DMS79 treated with DMSO at 0.1 percent for 48 hours (cell line): ENCODE data around the gene ERGIC3.
A peak's percentile ranks its signal among the peaks of the same experiment; 100 is the strongest.
"Not testable (repeated sequence)": the region's sequence is repeated elsewhere in the genome, so short reads cannot be mapped to it uniquely, and the experiment has no call there.

Source experiments
- DNase-seq: peaks from one replicate; lab custom pipeline; 2025; lab: John Stamatoyannopoulos, UW

ERGIC3 gene

DNA sequence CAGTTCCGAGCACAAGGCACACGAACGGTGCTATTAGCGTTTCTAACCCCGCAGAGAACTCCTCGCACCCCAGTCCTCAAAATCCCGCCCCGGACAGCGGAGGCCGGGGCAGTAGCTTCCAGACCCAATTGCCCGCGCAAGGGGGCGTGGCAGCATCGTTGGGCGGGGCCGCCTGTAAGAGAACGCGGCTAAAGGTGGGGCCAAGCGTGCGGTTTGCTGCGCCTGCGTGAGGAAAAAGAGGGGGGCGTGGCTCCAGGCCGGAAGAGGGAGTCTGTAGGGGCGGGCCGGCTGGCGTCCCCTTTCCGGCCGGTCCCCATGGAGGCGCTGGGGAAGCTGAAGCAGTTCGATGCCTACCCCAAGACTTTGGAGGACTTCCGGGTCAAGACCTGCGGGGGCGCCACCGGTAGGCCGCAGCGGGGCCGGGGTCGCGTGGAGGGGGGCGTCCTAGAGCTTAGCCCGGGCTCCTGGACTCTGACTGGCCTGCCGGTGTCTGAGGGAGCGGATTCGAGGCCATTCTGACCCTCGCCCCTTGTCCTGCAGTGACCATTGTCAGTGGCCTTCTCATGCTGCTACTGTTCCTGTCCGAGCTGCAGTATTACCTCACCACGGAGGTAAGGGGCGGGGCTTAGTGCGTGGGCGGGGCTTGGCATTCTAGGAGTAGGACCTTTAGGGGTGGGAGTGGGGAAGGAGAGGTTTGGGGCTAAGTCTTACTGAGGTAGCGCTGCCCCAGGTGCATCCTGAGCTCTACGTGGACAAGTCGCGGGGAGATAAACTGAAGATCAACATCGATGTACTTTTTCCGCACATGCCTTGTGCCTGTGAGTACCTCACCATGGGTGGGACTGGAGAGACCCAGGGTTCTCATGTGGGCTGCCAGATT, at the start of gene ERGIC3:
Gene ERGIC3, plus strand, starts transcription at position 296 of the 880 bp plus-strand sequence. Its CDS starts 20 bp downstream, at position 316.
- DNase-seq = peak; percentile 94

DNA sequence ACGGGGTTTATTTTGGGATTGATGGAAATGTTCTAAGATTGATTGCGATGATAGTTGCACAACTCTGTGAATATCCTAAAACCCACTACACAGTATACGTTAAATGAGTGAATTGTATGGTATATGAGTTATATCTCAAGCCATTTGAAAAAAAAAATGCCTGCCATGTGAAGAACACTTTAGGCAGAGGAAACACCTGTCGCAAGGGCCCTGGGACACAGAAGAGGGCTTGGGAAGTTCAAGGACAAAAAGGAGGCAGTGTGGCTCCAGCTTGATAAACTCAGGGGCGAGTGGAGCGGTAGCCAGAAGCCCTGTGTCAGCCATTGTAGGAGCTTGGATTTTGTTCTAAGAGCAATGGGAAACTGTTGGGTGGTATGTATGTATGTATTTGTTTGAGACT, 49.5 kb upstream of the ERGIC3 start:
- no peak for DNase-seq

DNA sequence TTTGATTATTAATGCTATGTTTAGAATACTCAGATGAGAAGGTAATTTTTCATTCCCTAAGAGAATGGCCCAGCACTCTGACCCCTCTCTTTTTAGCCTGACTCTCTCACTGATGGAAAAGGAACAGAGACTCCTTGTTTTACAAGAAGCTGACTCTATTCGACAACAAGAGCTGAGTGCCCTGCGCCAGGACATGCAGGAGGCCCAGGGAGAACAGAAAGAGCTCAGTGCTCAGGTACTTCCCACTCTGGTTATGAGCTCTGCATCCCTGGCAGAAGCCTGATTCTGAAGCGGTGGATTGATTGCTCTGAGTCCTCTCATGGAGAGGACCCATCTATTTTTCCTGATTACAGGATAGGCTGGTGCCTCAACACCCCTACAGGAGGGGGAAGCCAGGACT, 45.4 kb upstream of the ERGIC3 start:
- no peak for DNase-seq

DNA sequence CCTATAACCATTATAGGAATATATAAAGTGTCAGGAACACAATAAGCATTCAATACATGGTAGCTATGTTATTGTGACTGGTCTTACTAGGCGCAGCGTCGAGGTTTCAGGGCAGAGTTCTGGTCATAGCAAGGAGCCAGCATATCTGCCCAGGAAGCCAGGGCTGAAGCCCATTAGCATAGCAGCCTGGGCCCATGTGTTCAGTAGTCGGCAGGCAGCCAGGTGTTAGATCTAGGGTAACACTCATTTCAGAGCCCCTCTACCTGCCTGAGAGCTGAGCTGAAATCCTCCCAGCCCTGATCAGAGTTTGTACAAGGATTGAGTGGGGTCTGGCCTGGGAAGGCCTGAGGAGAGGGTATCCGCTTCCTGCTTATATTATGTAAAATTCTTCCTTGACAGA, 44.6 kb upstream of the ERGIC3 start:
- no peak for DNase-seq

DNA sequence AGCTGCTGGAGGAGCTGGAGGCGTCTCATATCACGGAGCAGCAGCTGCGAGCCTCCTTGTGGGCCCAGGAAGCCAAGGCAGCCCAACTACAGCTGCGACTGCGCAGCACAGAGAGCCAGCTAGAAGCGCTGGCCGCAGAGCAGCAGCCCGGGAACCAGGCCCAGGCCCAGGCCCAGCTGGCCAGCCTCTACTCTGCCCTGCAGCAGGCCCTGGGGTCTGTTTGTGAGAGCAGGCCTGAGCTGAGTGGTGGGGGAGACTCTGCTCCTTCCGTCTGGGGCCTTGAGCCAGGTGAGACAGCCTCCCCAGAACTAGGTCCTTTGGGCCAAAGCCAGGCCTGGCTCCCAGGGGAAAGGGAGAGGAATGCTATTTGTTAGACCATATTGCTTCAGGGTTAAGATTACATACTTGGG, 44.1 kb upstream of the ERGIC3 start:
- DNase-seq = no peak

DNA sequence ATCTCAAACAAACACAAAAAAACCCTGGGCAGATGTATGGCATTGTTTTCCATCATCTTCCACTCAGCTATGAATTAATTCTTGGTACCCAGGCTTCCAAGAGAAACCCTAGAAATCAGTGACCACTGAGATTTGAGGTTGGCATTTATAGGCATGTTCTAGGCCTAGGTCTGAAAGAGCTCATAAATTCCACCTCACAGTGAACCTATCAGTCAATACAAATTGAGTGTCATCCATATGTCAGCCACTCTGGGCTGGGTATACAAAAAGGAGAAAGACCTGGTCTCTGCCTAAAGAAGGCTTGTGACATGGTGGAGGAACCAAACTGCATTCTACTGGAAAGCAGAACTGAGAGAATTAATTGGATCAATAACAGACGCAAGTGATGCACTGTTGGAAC, 42.6 kb upstream of the ERGIC3 start:
- DNase-seq = no peak

DNA sequence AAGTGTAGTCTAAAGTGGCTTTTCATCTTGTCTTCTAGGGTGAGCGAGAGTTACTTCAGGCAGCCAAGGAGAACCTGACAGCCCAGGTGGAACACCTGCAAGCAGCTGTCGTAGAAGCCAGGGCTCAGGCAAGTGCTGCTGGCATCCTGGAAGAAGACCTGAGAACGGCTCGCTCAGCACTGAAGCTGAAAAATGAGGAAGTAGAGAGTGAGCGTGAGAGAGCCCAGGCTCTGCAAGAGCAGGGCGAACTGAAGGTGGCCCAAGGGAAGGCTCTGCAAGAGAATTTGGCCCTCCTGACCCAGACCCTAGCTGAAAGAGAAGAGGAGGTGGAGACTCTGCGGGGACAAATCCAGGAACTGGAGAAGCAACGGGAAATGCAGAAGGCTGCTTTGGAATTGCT, 39.5 kb upstream of the ERGIC3 start:
- DNase-seq = no peak

DNA sequence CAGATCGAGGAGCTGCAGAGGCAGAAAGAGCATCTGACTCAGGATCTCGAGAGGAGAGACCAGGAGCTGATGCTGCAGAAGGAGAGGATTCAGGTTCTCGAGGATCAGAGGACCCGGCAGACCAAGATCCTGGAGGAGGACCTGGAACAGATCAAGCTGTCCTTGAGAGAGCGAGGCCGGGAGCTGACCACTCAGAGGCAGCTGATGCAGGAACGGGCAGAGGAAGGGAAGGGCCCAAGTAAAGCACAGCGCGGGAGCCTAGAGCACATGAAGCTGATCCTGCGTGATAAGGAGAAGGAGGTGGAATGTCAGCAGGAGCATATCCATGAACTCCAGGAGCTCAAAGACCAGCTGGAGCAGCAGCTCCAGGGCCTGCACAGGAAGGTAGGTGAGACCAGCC, 38.6 kb upstream of the ERGIC3 start:
- DNase-seq = no peak

DNA sequence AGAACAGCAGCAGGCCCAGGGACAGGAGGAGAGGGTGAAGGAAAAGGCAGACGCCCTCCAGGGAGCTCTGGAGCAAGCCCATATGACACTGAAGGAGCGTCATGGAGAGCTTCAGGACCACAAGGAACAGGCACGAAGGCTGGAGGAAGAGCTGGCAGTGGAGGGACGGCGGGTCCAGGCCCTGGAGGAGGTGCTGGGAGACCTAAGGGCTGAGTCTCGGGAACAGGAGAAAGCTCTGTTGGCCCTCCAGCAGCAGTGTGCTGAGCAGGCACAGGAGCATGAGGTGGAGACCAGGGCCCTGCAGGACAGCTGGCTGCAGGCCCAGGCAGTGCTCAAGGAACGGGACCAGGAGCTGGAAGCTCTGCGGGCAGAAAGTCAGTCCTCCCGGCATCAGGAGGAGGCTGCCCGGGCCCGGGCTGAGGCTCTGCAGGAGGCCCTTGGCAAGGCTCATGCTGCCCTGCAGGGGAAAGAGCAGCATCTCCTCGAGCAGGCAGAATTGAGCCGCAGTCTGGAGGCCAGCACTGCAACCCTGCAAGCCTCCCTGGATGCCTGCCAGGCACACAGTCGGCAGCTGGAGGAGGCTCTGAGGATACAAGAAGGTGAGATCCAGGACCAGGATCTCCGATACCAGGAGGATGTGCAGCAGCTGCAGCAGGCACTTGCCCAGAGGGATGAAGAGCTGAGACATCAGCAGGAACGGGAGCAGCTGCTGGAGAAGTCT, 37.9 kb upstream of the ERGIC3 start:
- DNase-seq = peak; percentile 29

DNA sequence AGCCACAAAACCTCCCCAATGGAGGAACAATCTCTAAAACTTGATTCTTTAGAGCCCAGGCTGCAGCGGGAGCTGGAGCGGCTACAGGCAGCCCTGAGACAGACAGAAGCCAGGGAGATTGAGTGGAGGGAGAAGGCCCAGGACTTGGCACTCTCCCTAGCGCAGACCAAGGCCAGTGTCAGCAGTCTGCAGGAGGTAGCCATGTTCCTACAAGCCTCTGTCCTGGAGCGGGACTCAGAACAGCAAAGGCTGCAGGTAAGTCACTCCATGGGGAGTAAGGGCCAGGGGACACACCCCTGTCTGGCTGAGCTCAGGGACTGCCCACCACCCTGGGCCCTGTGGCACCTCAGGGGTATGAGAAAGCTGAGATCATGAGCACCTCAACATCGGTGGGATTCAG, 37.1 kb upstream of the ERGIC3 start:
- DNase-seq = no peak

DNA sequence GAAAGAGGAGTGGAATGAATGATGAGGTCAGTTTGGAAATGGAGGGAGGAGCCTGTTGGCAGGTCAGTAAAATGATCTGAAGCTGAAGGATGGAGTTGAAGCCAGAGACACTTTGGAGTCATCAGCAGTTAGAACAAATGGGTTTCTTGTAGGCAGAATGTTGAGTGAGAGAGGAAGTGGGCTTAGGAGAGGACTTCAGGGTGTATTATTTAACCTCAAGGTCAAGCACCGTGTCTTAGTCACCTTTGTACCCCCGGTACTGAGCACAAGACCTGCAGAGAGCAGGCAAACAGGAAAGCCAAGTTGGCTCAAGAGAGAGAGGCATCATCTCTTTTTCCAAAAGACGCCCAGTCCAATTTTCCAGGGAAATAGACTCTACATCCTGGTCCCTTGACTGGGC, 35.7 kb upstream of the ERGIC3 start:
- DNase-seq = no peak

DNA sequence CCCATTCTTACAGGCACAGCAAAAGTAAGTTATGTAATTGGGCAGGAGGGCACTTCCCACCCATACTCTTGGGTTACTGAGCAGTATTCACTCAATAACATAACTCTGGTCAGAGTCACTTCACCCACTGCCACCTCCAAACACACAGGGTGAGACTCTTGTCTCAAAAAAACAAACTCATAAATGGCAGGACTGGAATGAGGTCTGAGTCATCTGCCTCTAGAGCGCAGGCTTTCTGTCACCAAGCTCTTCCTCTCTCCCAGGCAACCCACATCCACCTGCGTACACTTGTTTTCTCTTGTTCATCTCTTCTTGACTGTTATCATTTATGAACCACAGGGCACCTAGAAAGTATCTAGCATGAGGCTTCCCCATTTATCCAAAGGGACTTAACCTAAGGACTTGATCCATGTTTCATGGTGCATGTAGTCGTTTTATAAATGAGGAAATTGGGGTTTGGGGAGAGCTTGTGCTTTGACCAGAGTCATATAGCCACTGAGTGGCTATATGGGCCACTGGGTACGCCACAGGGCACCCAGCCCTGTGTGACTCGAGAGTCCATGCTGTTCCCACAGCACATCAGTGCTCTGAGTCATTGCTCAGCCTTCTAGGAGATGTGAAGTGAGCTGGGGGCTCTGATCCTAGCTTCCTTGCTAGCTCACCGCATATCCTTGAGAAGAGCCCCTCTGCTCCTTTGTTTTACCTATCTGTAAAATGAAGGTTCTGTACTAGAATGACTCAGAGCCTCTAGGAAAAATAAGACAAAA, 34.8 kb upstream of the ERGIC3 start:
- no peak for DNase-seq

DNA sequence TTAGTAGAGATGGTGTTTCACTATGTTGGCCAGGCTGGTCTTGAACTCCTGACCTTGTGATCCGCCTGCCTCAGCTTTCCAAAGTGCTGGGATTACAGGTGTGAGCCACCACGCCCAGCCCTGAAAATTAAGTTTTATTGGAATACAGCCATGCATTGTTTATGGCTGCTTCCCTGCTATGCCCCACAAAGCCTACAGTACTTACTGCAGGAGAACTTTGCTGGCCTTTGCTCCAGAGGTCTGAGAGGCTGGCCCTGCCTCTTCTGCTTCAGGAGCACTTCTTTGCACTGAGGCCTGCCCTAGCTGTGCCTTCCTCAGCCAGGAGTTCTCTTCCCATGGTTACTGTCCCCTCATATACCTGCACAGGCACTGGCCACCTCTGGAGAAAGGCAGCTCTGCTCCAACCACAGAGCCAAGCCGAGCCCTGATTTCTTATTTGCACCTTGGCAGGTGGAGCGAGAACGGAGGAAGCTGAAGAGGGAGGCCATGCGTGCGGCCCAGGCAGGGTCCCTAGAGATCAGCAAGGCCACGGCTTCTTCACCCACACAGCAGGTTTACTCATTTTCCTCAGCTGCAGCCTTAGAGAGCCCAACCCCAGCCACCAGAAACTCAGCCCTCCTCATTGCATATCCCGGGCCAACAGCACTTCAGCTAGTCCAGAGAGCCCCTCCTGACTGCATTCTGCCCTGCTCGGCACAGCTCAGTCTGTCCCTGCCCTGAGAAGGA, 33.2 kb upstream of the ERGIC3 start:
- DNase-seq = no peak

DNA sequence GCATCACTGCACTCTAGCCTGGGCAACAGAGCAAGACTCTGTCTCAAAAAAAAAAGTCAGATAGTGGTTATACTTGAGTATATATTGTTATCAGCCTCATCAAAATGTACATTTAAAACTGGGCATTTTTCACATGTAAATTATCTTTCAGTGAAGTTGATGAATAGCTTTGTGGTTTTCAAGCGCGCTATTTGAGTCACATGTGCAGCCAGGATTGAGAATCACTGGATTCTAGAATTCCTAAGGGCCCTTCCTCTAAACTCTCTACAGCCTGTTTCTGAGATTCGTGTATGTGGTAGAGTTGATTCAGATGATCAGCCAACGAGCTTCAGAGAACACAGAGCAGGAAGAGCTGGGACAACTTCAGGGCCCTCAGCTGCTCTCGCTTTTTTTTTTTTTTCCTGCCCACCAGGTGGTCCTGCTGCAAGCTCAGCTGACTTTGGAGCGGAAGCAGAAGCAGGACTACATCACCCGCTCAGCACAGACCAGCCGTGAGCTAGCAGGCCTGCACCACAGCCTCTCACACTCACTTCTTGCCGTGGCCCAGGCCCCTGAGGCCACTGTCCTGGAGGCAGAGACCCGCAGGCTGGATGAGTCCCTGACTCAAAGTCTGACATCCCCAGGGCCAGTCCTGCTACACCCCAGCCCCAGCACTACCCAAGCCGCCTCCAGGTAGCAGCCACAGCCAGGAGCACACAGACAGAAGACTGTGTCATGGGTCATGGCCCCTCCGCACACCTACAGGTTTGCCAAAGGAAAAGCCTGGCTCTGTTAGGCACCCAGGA, 30.7 kb upstream of the ERGIC3 start:
- no peak for DNase-seq

DNA sequence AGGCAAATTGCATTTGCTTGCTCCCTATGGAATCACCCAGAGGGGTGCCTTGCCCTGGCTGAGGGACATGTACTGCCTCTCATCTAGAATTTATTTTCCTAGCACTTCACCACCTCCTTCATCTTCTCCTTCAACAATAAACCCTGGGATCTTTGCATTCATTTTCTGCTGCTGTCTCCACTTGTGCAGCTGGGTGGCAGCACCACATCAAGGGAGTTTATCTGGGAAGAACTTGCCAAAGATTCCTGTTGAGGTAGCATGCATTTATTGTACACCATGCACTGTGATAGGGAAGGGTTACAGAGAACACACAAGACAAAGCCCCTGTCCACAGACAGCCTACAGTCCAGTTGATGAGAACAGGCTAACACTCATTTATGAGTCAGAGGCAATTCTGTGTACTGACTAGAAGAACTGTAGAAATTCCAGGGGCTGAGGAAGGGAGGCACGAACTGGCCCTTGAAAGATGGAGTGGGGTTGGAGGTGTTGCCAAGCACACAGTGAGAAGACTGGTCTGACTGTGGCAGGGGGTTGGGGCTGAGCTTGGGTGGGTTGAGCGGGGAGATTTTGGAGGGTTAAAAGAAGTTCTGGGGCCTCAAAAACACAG, 30.0 kb upstream of the ERGIC3 start:
- DNase-seq = no peak

DNA sequence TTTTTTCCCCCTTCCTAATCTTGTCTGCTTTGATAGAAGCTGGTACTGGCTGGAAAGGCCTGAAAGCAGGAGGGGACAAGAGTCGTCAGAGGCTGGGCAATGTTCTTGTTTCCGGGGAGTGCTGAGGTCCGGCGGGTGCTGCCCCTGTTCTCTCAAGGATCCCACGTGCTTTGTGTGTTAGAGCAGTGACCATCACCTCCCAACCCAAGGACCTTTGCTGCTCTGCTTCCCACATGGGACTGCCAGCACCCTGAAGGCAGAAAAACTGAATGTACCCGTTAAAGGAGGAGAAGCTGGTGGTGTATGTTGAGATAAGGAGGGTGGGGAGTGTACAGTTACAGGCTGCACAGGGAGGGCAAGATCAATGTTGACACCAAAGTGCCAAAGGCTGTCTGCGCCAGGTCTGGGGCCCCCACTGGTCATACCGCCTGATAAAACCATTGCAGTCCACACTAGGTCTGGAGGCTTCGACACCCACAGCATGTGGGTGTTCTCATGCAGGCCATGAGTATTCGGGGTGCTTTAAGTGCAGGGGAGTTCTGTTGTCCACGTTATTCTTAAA, 27.4 kb upstream of the ERGIC3 start:
- no peak for DNase-seq

DNA sequence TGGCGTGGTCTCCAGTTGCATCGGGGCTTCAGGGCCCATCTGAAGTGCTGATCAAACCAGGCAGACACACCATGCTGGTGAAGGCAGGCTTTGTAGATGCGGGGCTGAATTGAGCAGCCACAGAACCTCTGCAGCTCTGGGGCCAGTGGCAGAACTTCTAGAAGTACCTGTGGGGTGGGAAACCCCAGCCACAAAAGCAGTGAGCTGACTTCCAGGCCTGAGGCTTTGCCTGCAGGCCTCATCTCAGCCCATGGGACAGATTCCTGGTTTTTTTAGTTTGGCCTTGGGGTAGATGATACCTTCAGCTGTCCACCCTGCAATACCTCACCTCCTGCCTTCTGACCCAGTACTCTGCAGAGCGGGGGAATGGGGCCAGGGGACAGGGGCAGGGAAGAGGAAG, 26.5 kb upstream of the ERGIC3 start:
- no peak for DNase-seq

DNA sequence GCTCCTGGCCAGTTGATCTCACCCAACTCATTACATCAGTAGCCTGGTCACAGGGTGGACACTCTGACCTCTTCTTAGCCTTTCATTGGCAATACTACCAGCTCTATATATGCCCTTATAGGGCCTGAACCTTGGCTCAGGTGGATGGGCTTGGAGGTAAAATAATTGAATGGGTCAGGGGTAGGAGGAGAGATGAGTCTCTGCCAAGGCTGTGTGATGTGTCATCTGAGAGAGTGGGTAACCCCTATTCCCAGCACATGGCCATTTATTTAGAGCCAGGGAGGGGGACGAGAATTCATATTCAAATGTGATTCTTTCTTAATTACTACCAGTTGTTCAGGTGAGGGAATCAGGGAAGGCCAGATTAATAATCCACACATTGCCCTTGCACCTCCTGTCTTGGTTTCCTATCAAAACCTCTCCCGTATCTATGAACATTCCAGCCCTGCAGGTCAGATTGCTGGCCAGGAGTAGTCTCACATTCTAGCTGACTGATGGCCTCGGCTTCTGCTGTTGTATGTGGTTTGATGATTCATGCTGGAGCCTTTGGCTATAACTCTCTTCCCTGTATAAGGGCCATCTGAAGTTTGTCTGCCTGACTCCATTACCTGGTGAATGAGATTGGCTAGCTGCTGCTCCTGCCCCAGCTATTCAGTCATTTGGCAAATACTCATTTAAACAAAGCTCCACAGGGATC, 25.8 kb upstream of the ERGIC3 start:
- DNase-seq = no peak

DNA sequence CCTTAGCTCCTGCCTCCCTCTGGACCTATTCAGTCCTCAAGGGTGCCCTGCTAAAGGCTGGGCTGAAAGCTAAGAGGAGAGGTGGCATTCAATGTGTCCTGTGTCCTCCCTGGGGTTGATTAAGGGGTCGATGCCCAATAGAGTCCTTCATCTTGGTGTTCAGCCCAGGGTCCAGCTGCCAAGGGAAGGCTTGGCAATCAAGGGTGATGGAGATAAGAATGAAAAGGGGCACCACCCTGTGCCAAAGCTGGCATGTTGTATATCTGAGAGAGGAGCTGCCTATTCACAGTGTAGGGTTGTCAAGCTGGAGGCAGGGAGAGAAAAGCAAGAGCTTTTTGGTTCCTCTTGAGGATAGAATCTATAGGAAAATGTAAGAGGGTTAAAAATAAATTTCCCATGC, 24.8 kb upstream of the ERGIC3 start:
- DNase-seq = no peak

DNA sequence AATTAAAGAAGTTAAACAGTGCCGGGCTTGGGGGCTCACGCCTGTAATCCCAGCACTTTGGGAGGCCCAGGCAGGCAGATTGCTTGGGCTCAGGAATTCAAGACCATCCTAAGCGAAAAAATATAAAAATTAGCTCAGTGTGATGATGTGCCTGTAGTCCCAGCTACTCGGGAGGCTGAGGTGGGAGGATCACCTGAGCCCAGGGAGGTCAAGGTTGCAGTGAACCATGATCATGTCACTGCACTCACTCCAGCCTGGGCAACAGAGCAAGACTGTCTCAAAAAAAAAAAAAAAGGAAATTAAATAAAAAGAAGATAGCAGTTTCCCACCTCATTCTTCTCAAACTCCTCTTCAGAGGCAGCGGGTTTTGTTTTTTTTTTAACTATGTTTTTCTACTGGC, 24.1 kb upstream of the ERGIC3 start:
- DNase-seq = not testable (repeated sequence)
